Measurements from ENCODE around the gene ARHGAP9.
A peak's percentile ranks its signal among the peaks of the same experiment; 100 is the strongest.

The ARHGAP9 gene

DNA sequence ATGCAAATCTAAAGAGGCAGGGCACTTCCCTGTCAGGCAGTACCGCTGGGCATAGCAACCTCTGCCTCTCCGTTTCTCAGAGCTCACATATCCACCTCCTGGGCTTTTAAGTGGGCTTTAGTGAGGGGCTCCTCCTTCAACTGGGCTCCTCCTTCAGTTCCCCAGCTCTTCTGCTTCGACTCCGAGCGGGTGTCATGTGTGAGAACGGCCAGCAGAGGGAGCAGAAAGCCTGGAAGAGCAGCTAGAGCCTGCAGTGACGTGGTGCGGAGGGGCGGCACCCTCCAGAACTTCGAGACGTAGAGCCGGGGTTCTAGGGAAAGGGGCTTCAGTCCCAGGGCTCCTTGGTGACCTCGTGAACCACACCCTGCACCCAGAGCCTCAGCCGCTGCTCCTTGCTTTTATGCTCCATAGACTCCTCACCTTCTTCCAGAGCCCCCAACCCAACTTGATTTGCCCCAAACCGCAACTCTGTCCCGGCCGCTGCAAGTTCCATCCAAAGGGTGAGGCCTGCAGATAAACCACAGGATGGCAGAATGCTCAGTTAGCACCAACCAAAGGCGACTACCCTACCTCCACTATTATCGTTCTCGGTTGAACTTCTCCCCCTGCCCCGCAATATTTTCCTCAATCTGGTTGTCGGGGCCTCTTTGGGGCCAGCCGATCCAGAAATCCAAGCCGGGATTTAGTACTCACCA lies 20.5 kb downstream of the ARHGAP9 start:
- peak; percentile 85 for DNase-seq (ENCODE audit: extremely low spot score)
- TF ChIP-seq CTCF (IDR thresholded peaks at IDR 0.05; ENCODE audit: control extremely low read depth, extremely low read depth, low read depth, missing control alignments): peak; percentile 96
- CTCF ChIA-PET: interaction anchor here (0.6 to 10.2 kb wide), 75 partner anchors 9 to 297 kb away, joined by 3 to 200 read pairs (median 5); partner anchors contain the start of genes ARHGAP9, B4GALNT1, CDK4 and DCTN2
- POLR2A ChIA-PET: interaction anchor here (0.6 to 1.2 kb wide), 6 partner anchors 20 to 230 kb away, joined by 3 to 6 read pairs (median 4); partner anchors contain the start of genes ARHGAP9, DDIT3 and SHMT2

DNA sequence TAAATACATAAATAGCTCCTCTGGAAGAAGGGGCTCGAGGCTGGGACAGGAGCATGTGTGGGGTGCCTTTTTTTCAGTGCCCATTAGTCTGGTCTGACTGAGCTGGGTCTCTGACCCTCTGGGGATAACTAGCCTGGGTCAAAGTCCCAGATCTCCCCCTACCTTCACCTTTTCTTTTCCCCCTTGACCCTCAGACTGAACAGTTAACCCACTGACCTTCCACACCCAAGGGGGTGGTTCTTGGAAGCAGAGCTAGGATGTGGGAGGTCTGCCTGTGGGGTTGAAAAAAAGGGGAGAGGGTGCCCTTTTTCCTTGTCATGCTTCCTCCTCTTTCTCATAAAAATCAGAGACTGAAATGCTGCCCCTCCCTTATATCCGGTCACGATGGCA lies 21.0 kb downstream of the ARHGAP9 start:
- ChIA-PET CTCF (interaction anchor here (0.6 to 10.2 kb wide), 76 partner anchors 8 to 298 kb away, joined by 3 to 200 read pairs (median 5); partner anchors contain the start of genes ARHGAP9, B4GALNT1, CDK4 and DCTN2), POLR2A (interaction anchor here (0.7 to 1.2 kb wide), 5 partner anchors 21 to 229 kb away, joined by 3 to 6 read pairs (median 5); partner anchors contain the start of genes ARHGAP9, DDIT3 and SHMT2)
- DNase-seq (ENCODE audit: extremely low spot score): no peak
- TF ChIP-seq CTCF (IDR thresholded peaks at IDR 0.05; ENCODE audit: control extremely low read depth, extremely low read depth, low read depth, missing control alignments): no peak

- ChIA-PET POLR2A (no interaction called here), CTCF (interaction anchor here (1.4 to 10.2 kb wide), 10 partner anchors 13 to 216 kb away, joined by 3 to 238 read pairs (median 28); partner anchors contain the start of genes ARHGAP9 and INHBC)
- no peak for DNase-seq (ENCODE audit: extremely low spot score)
- TF ChIP-seq CTCF (IDR thresholded peaks at IDR 0.05; ENCODE audit: control extremely low read depth, extremely low read depth, low read depth, missing control alignments): no peak
Observed at GRCh38 chr12:57456737-57457490, 22.8 kb downstream of the ARHGAP9 start.

GRCh38 chr12:57456145-57456700 lies 23.4 kb downstream of the ARHGAP9 start:
- TF ChIP-seq CTCF (IDR thresholded peaks at IDR 0.05; ENCODE audit: control extremely low read depth, extremely low read depth, low read depth, missing control alignments): peak; percentile 66
- CTCF ChIA-PET: interaction anchor here (0.7 to 10.2 kb wide), 26 partner anchors 6 to 327 kb away, joined by 3 to 238 read pairs (median 5); partner anchors contain the start of genes ARHGAP9, INHBC and STAC3
- POLR2A ChIA-PET: no interaction called here
- peak; percentile 59 for DNase-seq (ENCODE audit: extremely low spot score)

GRCh38 chr12:57455374-57456144 lies 24.1 kb downstream of the ARHGAP9 start:
- CTCF ChIA-PET: interaction anchor here (0.7 to 10.2 kb wide), 28 partner anchors 7 to 328 kb away, joined by 3 to 238 read pairs (median 6); partner anchors contain the start of genes ARHGAP9, INHBC and STAC3
- DNase-seq (ENCODE audit: extremely low spot score): no peak
- POLR2A ChIA-PET: interaction anchor here (0.5 kb wide), 1 partner anchor 62 kb away, joined by 4 read pairs; no protein-coding TSS in a partner anchor
- no peak for TF ChIP-seq CTCF (IDR thresholded peaks at IDR 0.05; ENCODE audit: control extremely low read depth, extremely low read depth, low read depth, missing control alignments)
